SU-DHL-6 (cell line): ENCODE data around the gene COPS9.

Experiments
- CTCF ChIP-seq: fragments of 200-600 bp; sonication (generic); IDR thresholded peaks from one replicate; pipeline ENCODE4 v1.5.1; 2017; ENCODE audit warnings: antibody characterized with exemption, mild to moderate bottlenecking, low read length, moderate library complexity; ENCODE audit not compliant: insufficient read depth, poor library complexity, severe bottlenecking
- EZH2phosphoT487 ChIP-seq: fragments of 200-600 bp; sonication (generic), shearing (Covaris generic); conservative IDR thresholded peaks from 2 replicates; pipeline ENCODE4 v1.6.1; 2018; ENCODE audit warnings: mild to moderate bottlenecking, antibody characterized with exemption, low read length, moderate library complexity, mixed read lengths

GRCh38 chr2:240089306-240089705 lies 46.8 kb downstream of the COPS9 start:
- TF ChIP-seq CTCF (no peak), EZH2phosphoT487 (no peak)
